ENCODE measurements around the gene JPH3.

GRCh38 chr16:87648236-87648635 is 45.9 kb downstream of the JPH3 start:
- TF ChIP-seq EP300 (IDR thresholded peaks at IDR 0.05): no peak
- no peak for TF ChIP-seq POLR2AphosphoS5 (IDR thresholded peaks at IDR 0.05)
- no peak for TF ChIP-seq CTCF (IDR thresholded peaks at IDR 0.05)
